ENCODE results near the gene OMP.

The OMP gene

GRCh38 chr11:77102246-77103210 is at the start of gene OMP:
TSS of gene OMP (plus strand) at chr11:77102840. CDS start at chr11:77102840, 0 bp downstream.
- no peak for FAIRE-seq

GRCh38 chr11:77053217-77054015 is 49.2 kb upstream of the OMP start:
- no peak for FAIRE-seq

GRCh38 chr11:77054084-77054483 is 48.6 kb upstream of the OMP start:
- FAIRE-seq, result no peak

- no peak for FAIRE-seq
These were observed 47.5 kb upstream of the OMP start for GRCh38 chr11:77055101-77055561.

- no peak for FAIRE-seq
These were observed 46.7 kb upstream of the OMP start for GRCh38 chr11:77055913-77056312.

GRCh38 chr11:77056814-77057402 is 45.7 kb upstream of the OMP start:
- FAIRE-seq, result no peak

GRCh38 chr11:77057938-77058474 is 44.6 kb upstream of the OMP start:
- no peak for FAIRE-seq

- FAIRE-seq, result no peak
These were observed 43.7 kb upstream of the OMP start for GRCh38 chr11:77058900-77059299.

GRCh38 chr11:77059806-77060205 is 42.8 kb upstream of the OMP start:
- FAIRE-seq, result no peak

- FAIRE-seq, result no peak
These were observed 42.4 kb upstream of the OMP start for GRCh38 chr11:77060234-77060633.

- FAIRE-seq, result peak; percentile 91
These were observed 41.4 kb upstream of the OMP start for GRCh38 chr11:77061258-77061657.

GRCh38 chr11:77062924-77063323 is 39.7 kb upstream of the OMP start:
- no peak for FAIRE-seq

GRCh38 chr11:77063407-77063806 is 39.2 kb upstream of the OMP start:
- no peak for FAIRE-seq

- no peak for FAIRE-seq
These were observed 38.8 kb upstream of the OMP start for GRCh38 chr11:77063861-77064260.

GRCh38 chr11:77064648-77065217 is 37.9 kb upstream of the OMP start:
- FAIRE-seq, result no peak

- FAIRE-seq, result no peak
These were observed 36.8 kb upstream of the OMP start for GRCh38 chr11:77065878-77066228.

GRCh38 chr11:77066229-77067042 is 36.2 kb upstream of the OMP start, which contains the start of gene CAPN5:
TSS of gene CAPN5 (plus strand) at chr11:77066971. CDS start at chr11:77084887, 17,916 bp downstream.
- FAIRE-seq, result no peak

GRCh38 chr11:77067861-77068443 is 34.7 kb upstream of the OMP start:
- FAIRE-seq, result no peak

GRCh38 chr11:77068457-77069335 is 33.9 kb upstream of the OMP start:
- FAIRE-seq, result no peak

- no peak for FAIRE-seq
These were observed 33.2 kb upstream of the OMP start for GRCh38 chr11:77069336-77069968.

All from colon (tissue), 2 donors.